ENCODE data around the gene SLC35F1. TPM values are rescaled to one million over a fixed set of nuclear protein-coding genes. Genes with fewer than 3 reads are reported as not detected.

The SLC35F1 gene
- total and polyA plus RNA-seq, 10 of the 15 experiments (the other 5 are each of a cell fraction or from before 2014, with no cell fraction given), result 0.01 TPM; not detected in 9

GRCh38 chr6:118186672-118187567 is 279.9 kb downstream of the SLC35F1 start (continued):
- TF ChIP-seq BHLHE40 (IDR thresholded peaks at IDR 0.05; ENCODE audit: borderline replicate concordance in 1 of 2, low read depth in 2 of 2, low read length in 1 of 2) (no peak), TARDBP (IDR thresholded peaks at IDR 0.05; ENCODE audit: borderline replicate concordance) (no peak), MXI1 (IDR thresholded peaks at IDR 0.05; ENCODE audit: low read depth, low read length) (no peak), JUNB (IDR thresholded peaks at IDR 0.05) (peak; percentile 90), FOXM1 (IDR thresholded peaks at IDR 0.05; ENCODE audit: low read depth, low read length) (0 out of 2 replicates have a peak, but pooled peaks have one; percentile 52), ZBTB11 (CRISPR knock-in tag; IDR thresholded peaks at IDR 0.05) (no peak), CREM (IDR thresholded peaks at IDR 0.05; ENCODE audit: low read depth) (peak; percentile 44; the same call in 1 of the 2 replicates), ETV6 (conservative IDR thresholded peaks at IDR 0.05 in 1 of 2, IDR thresholded peaks at IDR 0.05 in 1 of 2; ENCODE audit: borderline replicate concordance in 1 of 2, low read depth in 1 of 2) (0 out of 4 replicates have a peak, but pooled peaks of 1 of the 2 experiments have one; percentile 10), E4F1 (IDR thresholded peaks at IDR 0.05; ENCODE audit: borderline replicate concordance, partially characterized antibody) (no peak), RBBP5 (conservative IDR thresholded peaks at IDR 0.05) (no peak)
